Measurements from ENCODE around the gene LINC00237.
A peak's percentile ranks its signal among the peaks of the same experiment; 100 is the strongest.

LINC00237 gene

DNA sequence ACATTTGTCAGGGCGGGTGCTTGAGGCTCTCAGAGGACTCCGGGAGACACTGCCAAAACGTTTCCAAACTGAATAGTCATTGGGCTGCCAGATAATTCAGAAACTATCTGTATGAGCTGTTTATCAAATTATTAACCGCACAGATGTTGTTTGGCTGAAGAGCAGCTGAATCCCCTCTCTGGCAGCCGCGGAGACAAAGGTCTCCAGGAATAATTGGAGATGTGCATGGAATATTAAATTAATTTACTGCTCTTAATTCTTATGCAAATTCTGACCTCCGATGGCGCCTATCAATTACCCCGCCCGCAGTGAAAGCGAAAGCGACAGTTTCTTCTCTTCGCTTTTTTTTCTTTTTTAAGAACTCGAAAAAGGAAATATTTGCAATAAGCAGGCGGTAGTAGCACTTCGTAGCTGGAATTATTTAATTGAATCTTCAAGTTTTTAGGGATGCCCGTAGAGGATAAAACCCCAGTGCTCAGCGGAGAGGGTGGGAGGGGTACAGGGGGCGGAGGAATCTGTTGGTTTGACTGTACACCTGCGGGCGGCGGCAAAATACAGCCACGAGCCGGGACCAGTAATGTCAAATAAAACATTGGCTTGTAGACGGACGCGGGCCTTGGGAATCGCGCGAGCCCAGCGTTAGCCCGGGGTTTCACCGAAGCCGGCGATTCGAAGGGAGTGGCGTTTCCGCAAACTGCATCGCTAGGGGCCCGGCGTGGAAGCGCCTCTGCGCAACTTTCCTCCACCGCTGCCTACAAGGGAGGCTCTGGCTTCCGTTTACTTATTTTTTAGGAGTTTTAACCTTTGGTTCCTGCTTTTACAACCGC, 6.2 kb downstream of the LINC00237 start:
- DNase-seq (ENCODE audit: low read depth in 1 of 2, low spot score in 1 of 2) = peak in 1 of 2 donors; percentile 16

DNA sequence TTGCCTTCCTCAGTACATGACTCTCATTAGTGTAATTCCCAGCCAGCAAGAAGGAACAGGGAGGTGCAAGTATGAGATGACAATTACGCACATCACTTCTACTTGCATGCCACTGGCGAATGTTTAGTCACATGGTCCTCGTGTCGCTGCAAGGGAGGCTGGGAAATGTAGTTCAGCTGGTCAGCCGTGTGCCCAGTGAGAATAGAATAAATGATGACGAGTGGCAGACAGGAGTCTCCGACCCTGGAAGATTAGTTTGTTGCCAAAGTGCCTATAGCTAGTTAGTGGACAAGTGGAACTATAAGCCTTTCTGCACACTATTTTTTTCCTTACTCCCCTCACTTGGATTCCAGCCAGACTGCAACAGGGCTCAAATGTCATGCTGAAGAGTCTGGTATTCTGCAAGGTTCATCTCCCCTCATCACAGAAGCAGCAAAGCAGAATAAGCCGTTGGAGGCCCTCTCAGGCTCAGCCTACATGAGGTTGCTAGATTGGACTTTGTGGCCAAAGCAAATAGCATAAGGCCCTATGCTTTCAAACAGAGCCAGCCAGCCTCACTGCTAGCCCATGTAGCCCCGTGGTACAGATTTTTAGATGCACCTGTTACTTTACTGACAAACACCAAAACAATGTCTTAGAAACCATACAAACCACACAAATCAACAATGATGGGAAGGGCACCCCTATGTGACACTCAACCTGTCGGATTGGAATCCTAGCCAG, 9.7 kb downstream of the LINC00237 start:
- no peak for DNase-seq (ENCODE audit: low read depth in 1 of 2, low spot score in 1 of 2)

DNA sequence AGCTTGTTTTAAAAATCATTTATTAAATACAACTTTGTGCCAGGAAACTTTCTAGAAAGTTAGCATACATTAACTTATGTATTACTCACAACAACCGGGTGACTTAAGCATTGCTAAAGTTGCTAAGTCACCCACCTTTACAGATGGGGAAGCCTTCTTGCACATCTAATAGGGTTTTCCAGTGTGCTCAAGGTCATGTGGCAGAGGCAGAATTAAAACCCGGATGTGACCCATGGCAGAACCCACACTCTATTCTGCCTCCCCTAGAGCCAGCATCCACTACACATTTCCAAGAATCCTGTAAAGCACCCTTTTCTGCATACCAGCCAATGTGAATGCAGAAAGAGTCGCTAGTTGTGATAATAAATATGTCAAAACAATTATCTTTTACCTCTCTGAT, 13.4 kb downstream of the LINC00237 start:
- no peak for DNase-seq (ENCODE audit: low read depth in 1 of 2, low spot score in 1 of 2)

DNA sequence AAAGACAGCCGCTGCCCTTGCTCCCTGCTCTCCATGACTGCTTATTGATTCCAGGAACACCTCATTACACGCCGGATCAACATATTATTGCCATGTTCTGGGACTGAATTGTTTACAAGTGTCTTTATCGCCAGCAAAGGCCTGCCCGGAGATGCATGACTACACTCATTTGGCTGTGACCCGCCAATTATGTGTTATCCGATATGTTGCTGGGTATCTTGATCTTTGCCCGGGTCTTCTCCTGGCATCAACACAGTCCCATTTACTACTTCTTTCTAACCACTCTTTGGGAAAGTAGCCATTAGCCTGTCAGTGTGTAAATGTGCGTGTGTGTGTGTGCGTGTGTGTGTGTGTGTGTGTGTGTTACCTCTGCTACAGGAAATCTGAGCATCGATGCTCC, 15.4 kb downstream of the LINC00237 start:
- no peak for DNase-seq (ENCODE audit: low read depth in 1 of 2, low spot score in 1 of 2)

DNA sequence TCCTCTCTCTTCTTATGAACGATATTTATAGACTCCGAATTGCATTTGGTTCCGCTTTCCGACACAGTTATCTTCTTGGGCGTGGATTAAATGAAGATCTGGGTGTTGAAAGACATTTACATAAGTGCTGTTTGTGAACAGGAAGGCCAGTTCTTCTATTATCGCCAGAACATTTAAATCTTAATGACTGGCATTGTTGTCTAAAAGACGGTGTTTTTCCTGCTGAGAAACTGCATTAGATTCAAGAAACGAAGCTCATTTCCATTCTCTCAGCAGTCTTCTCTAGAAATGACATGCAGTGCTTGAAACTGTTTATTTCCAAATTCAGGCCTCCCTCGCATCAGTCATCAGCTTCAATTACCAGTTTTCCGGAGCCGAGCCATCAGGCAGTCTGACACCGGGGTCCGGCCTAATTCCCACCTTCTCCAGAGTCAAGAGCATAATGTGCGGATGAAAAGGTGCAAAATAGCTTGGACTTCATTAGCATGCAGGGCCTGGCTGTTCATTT, 16.0 kb downstream of the LINC00237 start:
- DNase-seq (ENCODE audit: low read depth in 1 of 2, low spot score in 1 of 2) = no peak

DNA sequence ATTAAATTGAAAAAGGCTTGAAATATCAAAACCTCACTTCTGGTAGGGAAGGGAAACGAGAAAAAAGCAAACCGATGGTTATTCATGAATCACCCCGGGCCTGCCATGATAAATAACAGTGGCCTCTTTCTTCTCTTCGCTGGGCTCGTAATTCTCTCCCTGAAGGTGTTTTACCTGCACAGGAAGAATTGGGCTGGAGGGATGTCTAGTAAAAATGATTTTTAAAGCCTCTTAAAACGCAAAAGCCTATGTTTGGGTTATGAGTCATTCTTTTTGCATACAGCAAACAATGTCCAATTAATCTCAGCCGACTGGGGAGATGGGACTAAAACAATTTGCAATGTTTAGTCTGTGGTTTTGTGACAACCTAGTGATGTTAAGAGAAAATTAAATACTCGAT, 16.8 kb downstream of the LINC00237 start:
- no peak for DNase-seq (ENCODE audit: low read depth in 1 of 2, low spot score in 1 of 2)

DNA sequence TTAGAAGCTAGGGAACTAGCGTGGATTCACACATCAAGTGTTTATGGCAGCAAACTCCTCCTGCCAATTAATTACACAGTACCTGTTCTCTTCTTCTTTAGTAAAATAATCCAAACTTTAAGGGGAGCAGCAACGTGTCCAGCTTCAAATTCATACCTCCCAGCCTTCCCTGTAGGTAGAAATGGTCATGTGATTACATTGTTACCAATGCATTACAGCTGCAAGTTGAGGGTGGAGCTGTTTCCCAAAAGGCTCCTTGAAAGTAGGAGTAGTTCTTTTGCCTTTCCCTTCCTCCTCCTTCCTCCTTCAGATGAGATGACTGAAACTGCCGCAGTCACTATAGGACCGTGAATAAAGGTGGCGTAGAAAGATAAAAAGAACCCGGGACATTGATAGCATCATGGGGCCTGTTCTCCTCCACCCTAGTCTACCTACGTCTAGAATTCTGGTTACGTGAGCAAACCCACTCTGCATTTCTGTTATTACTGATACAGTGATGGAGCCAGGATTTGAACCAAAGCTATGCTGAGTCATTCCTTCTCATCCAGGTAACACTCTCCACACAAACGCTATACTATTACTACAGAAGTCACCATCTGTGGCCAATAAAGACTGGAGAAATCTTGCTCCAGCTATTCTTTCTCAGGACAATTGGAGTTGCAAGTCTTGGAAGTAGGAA, 18.2 kb downstream of the LINC00237 start:
- DNase-seq (ENCODE audit: low read depth in 1 of 2, low spot score in 1 of 2) = no peak

DNA sequence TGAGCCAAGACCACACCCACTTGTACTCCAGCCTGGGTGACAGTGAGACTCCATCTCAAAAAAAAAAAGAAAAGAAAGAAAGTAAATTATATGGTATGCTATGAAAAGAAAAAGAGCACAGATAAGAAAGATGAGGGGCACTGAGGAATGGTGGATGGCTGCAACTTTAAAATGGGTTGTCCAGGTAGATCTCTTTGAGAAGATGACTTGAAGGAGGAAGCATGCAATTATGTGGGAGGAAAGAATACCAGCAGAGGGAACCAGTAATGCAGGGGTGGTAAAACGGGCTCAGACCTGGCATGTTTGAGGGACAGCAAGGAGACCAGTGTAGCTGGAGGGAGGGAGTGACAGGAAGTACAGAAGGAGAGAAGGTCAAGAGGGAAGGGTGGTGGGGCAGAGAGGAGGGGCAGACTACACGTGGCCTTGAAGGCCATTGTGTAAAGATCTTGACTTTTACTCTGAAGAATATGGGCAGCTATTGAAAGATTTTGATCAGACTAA, 22.3 kb downstream of the LINC00237 start:
- no peak for DNase-seq (ENCODE audit: low read depth in 1 of 2, low spot score in 1 of 2)

DNA sequence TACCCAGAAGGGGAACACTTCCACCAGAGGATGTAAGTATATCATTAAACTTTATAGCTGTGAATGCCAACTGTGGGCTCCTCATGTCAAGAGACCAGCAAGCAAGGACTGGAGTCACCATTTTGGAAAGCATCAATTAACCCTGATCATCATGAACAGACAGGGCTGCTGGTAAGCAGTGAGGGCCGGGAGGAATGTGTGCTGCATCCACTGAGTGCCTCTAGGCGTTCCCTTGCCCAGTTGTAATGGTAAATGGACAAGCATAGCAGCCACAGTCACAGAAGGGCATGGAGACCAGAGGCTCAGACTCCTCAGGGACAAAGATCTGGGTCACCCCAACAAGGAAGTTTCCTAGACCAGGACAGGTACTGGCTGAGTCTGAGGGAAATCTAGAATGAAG, 23.6 kb downstream of the LINC00237 start:
- no peak for DNase-seq (ENCODE audit: low read depth in 1 of 2, low spot score in 1 of 2)

DNA sequence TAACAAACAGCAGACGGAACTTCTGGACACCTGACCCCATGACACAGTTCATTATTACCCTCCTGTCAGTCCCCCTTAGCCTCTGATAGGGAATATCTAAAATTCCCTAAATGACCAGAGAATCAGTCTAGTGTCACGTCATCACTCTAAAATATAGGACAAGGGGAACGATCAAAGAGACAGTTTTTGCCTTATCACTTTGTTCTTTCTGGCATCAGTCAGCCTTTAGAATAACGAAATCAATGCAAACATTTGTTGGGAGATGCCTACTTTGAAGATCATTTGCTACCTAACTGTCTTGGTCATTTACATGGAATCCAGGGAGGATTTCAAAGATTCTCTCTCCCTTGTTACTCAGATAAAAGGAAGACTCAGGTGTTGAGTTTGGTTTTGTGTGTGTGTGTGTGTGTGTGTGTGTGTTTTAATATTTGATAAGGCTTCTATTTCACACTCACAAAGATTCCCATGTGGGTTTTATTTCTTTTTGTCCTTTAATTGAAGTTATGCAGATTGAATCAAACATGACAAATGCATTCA, 28.3 kb downstream of the LINC00237 start:
- DNase-seq (ENCODE audit: low read depth in 1 of 2, low spot score in 1 of 2) = no peak

DNA sequence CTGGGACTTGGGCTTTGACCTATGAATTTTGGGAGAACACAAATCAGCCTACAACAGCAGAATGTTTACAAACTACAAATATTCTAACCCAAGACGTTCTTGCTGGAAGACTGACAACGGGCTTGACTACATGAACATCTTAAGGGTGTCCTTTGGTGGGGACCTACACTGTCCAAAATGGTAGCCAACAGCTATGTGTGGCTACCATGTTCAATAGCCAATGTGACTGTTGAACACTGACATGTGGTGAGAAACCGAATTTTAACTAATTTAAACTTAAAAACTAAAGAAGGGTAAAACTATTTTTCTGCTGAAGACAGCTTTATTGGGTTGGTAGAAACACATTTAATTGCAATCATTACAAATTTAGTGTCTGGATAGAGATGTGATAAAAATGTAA, 30.1 kb downstream of the LINC00237 start:
- DNase-seq (ENCODE audit: low read depth in 1 of 2, low spot score in 1 of 2) = no peak

DNA sequence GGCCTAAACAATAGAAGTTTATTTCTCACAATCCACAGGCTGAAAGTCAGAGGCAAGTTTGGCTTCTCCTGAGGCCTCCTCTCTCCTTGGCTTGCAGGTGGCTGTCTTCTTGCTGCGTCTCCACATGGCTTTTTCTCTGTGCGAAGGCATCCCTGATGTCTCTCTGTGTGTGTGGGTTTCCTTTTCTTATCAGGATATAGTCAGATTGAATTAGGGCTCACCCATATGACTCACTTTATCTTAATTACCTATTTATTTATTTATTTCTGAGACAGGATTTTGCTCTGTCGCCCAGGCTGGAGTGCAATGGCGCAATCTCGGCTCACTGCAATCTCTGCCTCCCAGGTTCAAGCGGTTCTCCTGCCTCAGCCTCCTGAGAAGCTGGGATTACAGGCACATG, 30.7 kb downstream of the LINC00237 start:
- no peak for DNase-seq (ENCODE audit: low read depth in 1 of 2, low spot score in 1 of 2)

DNA sequence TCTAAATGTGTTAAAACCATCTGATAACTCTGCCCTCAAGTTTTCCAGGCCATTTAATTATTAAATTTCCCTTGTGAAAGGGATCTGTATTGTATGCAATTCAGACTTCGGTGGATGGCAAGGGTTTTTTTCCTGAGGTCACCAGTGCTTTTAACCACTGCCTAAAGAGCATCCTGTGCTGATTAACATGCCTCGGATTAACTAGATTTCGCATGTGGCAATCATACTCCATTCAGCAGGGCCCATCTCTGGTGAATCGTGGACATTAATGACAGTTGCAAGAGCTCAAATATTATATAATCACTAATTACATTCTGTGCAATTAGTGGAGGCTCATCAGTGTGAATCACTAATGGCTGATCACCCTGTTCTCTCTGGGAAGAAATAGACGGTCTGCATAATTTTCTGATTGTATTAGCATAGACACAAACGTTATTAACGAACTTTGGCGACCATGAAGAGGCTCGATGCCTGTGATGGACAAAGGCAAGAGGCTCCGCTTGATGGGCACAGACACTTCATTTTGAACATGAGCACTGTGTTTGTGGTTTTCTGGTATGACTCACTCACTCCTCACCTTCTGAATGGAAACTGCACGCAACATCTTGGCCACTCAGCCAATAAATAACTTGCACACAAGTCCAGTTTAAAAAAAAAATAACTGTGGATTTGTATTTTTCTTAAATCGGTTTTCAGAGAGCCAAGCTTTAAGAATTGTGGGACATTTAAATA, 31.4 kb downstream of the LINC00237 start:
- DNase-seq (ENCODE audit: low read depth in 1 of 2, low spot score in 1 of 2) = no peak

DNA sequence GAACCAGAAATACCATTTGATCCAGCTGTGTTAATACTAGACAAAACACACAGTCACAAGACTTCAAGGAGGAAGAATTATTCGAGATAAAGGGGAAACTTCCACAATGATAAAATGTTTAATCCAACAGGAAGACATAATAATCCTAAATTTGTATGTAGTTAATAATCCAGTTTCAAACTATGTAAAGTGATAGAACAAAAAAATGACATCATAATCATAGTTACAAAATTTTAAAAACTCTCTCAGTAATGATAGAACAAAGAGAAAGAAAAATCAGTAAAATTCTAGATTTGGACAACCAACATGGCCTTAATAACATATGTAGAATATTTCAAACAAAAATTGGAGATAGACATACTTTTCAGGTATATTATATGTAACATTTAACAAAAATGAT, 38.9 kb downstream of the LINC00237 start:
- DNase-seq (ENCODE audit: low read depth in 1 of 2, low spot score in 1 of 2) = no peak

DNA sequence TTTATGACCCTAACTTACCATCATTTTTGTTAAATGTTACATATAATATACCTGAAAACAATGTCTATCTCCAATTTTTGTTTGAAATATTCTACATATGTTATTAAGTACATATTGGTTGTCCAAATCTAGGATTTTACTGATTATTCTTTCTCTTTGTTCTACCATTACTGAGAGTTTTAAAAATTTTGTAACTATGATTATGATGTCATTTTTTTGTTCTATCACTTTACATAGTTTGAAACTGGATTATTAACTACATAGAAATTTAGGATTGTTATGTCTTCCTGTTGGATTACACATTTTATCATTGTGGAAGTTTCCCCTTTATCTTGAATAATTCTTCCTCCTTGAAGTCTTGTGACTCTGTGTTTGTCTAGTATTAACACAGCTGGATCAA, 41.2 kb downstream of the LINC00237 start:
- DNase-seq (ENCODE audit: low read depth in 1 of 2, low spot score in 1 of 2) = no peak

DNA sequence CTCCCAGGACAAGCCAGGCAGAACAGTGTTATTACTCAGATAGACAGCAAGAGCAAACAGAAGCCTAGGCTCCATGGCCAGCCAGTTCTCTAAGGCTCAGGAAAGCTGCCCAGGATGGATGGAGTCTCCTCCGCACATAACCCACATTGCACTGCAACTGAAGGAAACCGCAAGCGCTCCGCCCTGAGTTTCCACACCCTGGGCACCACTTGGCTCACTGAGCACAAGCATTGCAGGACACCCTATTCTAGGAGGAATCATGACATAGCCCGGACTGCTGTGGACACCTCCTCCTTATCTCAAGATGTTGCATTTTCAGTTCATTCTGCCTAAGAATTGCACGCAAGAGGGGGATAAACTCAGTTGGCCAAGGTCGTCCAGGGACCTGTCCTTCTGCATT, 42.9 kb downstream of the LINC00237 start:
- DNase-seq (ENCODE audit: low read depth in 1 of 2, low spot score in 1 of 2) = no peak

DNA sequence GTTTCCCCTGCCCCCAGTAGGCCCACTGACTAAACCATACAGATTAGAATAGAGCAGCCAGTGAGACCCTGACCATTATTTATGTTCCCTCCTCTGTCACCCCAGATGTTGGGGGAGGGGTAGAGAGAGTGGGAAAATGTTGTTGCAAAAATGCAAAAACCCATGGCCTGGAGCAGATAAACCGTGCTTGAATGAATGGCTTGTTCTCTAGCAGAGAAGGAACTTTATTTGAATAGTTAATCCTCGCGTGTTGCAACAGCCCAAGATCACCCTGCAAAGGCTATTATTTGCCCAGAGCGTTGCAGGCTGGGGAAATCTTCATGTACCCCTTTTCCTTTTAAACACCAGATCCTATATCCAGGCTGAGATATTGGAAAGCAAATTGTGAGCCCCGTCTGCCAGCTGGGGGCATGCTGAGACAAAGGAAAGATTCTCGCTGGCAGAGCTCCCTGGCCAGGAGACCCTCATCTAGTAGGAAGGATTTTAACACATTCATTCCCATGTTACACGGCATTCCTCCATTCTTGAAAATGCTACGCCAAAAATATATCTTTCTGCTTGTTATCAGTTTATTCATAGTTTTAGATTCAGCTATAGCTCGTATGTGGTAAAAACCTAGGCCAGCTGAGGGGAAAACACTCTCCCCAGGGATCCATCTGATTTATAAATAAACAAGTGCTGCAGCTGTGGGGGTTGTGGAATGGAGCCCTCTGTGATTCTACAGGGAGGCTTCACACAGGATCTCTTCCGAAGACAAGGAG, 53.0 kb downstream of the LINC00237 start:
- DNase-seq (ENCODE audit: low read depth in 1 of 2, low spot score in 1 of 2) = no peak

DNA sequence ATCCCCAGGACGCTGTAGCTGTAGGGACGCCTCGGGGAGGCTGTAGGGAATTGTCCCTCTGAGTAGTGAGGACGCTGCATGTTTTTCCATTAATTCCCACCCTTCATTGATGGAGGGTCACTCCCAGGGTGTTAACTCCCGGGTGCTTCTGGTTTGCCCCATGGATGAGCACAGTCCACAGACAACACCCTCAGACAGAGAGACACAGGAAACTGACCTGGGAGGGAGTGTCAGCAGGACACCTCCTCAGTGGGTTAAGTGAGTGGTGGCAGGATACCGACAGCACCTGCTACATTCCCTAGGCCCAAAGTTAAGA, 53.5 kb downstream of the LINC00237 start:
- DNase-seq (ENCODE audit: low read depth in 1 of 2, low spot score in 1 of 2) = no peak

DNA sequence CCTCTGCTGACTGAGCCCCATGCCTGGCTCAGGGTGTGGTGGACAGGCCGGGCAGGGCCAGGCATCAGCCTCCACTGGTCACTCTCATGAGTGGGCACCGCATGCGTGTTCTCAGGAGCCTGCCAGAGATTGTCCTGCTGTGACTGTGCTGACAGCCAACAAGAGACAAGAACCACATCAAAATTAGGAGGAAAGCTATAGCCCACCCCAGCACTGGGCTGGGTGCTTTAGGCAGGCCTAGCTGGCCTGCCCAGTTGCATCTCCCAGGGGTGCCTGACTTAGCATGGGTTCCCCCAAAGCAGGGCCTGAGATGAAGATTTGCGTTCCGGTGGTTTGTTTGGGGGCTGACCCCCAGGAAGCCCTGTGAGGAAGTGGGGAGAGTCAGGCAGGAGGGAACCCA, 53.9 kb downstream of the LINC00237 start:
- no peak for DNase-seq (ENCODE audit: low read depth in 1 of 2, low spot score in 1 of 2)

DNA sequence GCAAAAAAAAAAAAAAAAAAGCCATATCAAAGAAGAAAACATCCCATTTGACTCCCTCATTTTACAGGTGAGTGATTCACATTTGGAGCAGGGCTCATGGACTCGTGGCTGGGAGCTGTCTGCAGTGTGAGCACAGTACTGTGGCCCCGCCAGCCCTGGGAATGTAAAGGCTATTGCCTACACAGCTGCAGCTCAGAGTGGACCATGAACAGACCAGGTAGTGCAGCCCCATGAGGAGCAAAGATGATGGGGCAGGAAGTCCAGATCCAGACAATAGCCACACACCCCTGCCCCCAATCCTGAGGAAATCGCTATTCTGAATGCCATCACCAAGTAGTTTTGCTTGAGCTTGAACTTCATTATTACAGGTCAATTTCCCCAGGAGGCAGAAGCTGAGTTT, 55.4 kb downstream of the LINC00237 start:
- no peak for DNase-seq (ENCODE audit: low read depth in 1 of 2, low spot score in 1 of 2)
